GM10847 (cell line): Measurements from ENCODE around the gene PSD.

Experiments
- POLR2A ChIP-seq: IDR thresholded peaks from 2 replicates; pipeline ENCODE4 v1.6.1; 2011; ENCODE audit not compliant: insufficient read length; ENCODE audit errors: extremely low read depth

The PSD gene

DNA sequence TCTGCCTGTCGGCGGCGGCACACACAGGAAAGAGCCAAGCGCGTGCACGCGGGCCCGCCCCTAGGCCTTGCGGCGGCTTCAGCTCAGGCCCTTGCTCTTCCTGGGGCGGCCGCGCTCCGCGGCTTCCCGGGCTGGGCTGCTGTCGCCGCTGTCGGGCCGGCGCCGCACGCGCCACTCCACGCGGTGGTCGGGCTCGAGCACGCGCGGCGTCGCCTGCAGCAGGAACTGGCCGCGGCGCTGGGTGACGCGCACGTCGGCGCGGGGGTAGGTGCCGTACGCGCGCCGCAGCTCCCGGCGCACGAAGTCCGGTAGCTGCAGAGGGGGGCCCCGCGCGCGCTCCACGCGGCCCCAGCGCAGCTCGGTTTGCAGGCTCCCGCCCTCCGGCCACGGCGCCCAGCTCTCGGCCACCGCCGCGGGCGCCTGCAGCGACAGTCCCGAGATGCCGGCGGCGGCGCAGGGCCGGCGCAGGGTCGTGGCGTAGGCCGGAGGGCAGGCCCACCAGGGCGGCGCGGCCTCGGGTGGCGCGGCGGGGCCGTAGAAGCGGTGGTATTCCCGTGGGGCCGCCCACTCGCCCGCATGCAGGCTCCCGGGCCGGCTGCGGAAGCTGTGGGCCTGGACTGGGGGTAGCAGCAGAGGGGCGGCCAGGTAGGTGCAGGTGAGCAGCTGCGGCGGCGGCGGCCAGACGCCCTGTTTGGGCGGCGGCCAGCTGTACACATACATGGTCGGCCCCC lies 32.0 kb upstream of the PSD start:
- TF ChIP-seq POLR2A = peak; percentile 54

DNA sequence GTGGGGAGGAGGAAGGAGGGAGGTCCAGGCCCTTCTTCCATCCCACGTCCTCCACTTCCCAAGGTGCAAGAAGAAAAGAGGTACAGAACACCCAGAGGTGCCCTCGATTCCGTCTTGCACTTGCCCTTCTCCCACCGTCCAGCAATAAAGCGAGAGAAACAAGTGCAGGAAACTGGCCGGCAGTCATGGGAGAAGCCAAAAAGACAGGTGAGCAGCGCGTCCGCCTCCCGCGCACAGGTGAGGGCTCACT lies 31.5 kb upstream of the PSD start:
- no peak for TF ChIP-seq POLR2A

DNA sequence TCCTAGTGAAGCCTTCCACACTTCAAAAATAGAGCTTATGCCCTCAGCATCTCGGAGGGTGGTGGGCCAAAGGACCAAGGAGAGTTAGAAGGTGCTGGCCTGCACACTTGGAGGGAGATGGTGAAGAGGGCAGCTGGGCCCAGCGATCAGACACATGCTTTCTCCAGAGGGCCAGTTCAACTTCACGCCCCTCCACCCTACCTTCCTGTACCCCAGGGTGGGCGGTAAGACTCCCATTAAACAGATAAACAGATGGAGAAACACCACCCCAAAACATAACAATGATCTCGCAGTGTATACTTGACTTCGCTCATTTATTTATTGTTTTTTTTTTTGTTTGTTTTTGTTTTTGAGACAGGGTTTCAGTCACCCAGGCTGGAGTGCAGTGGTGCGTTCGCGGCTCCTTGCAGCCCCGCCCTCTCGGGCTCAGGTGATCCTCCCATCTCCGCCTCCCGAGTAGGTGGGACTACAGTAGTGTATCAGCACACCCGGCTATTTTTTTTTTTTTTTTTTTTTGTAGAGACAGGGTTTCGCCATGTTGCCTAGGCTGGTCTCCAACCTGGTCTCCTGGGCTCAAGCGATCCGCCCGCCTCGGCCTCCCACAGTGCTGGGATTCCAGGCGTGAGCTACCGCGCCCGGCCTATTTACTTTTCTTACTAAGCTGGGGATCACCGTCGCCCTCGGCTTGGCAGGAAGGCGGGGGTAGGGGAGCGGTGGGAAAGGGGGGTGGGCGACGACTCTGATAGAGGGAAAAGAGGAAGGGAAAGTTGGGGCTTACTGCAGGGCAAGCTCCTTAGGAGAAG lies 30.9 kb upstream of the PSD start:
- TF ChIP-seq POLR2A = no peak

DNA sequence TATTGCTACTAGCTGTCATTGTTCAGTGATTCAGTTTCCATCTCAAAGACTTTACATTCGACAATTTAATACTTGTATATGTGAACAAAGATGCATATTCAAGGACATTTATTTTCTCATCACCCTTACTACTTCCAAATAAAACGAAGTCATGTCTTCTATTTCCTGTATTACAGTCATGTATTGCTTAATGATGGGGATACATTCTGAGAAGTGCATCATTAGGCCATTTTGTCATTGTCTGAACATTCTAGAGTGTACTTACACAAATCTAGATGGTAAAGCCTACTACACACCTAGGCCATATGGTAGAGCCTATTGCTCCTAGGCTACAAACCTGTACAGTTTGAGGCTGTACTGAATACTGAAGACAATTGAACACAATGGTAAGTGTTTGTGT lies 26.3 kb upstream of the PSD start:
- TF ChIP-seq POLR2A = no peak

DNA sequence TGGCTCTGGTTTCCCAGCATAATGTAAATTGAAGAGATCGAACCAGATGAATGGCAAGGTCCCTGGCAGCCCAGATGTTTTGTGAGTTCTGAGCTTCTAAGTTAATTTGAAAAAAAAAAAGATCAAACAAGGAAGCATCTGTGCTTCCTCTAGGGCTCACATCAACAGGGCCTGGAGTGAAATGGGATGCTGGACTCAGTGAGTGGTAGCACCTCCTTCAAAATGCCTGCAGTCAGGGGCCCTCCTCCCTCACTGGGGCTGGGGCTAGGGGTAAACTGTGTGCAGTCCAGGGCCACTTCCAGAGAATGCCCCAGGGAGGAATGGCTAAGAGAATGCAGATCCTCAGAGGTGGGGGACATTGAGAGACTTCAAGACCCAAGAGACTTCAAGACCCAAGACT lies 19.8 kb upstream of the PSD start:
- TF ChIP-seq POLR2A = no peak

DNA sequence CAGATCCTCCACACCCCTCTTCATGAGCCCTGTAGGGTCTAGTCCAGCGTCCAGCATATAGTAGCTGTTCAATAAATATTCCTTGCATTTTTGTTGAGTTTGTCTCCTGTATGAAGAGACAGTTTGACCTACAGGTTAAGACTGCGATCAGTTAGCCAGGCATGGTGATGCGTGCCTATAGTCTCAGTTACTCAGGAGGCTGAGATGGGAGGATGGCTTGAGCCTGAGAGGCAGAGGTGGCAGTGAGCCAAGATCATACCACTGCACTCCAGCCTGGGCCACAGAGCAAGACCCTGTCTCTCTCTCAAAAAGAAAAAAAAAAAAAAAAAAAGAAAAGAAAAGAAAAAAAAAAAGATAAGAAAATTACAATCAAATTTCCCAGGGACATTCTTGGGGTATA lies 18.9 kb upstream of the PSD start:
- no peak for TF ChIP-seq POLR2A

DNA sequence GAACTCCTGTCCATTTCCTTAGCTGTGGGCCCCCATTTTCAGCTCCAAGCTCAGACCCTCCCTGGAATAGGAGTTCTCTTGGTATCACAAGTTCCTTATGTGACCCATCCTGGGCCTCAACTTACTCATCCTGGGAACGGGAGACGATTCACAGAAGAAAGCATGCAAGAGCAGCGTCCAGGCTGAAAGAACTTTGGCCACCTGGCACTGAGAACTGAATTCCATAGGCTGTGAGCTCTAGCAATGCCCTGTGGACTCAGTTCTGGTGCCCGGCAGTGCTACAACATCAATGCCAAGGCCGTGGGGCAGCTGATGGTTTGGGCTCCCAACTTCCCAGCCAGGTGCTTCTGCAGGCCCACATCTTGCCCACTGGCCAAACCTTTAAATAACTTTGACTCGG lies 17.7 kb upstream of the PSD start:
- TF ChIP-seq POLR2A = no peak

DNA sequence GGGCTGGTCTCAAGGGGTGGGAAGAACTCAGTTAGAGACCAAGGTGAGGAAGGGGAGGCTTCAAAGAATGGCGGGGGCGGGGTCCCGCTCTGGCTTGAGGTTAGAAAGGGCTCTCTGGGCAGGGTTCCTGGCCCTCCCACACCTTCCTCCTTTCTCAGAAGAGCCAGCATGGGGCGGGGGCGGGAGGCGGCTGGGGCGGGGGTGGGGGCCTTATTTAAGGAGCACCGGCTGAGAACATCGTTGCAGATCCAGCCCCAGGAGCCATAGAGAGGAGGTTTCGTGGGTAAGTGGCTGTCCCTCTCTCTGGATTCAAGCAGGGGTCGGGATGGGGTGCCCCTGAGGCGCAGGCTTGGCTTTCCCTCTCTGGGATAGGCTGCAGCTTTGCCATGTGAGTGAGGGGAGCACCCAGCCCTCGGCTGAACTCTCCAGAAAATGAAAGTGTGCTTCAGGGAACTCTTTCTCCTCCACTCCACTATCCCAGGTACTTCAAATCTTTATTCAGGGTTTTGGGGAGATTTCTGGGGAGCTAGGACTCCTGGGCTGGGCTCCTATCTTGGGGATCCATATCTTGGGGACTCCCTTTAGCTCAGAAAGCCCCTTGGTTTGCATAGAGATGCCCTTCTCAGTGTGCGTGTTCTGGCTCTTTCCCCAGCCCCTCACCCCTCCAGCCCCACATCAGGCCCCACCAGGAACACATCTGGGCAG lies 17.1 kb upstream of the PSD start:
- peak; percentile 21 for TF ChIP-seq POLR2A

DNA sequence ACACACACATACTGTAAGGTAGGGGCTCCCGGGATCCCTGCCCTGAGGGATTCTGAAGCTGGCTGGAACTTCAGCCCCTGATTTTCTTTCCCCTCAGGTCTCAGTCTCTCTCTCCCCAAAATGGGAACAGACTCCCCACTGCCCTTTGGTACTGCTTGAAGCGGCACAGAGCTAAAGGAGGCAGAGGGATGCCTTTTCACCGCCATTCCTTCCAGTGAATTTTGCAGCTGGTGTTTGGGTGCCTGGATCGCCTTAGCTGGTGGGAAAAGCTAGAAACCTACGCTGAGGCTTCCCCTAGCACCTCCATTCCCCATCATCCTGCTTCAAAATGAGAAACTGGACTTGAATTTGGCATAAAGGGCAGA lies 16.5 kb upstream of the PSD start:
- no peak for TF ChIP-seq POLR2A

DNA sequence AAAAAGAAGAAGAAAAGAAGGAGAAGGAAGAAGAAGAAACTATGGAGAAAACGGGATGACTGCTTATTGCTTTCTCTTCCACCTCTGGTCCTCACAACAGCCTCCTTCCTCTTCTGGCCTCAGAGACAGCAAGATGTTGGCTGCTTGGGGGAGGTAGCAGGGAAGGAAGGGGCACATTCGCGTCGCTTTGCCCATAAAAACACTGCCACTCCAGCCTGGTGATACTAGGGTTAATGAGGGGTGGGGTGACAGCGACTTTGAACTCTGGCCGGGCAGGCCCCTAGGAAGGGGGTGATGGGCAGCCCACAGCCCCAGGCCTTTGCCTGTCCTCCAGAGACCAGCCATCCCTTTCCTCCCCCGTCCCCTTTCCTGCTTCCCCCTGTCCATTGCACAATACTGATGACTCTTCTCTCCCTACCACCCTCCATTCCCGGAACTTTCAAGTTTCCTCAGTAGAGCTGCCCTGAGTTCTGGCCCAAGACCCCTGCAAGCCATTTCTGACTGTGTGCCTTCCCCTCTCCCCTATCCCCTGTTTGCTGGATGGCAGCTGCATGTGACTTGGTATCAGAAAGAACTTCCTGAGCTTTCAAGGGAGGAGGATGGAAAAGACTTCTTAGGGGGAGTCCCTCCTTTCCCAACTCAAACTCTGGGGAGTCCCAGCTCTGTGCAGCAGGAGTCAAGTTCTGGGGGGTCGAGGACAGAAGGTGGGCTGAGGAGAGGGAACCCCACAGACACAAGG lies 16.0 kb upstream of the PSD start:
- TF ChIP-seq POLR2A = no peak

DNA sequence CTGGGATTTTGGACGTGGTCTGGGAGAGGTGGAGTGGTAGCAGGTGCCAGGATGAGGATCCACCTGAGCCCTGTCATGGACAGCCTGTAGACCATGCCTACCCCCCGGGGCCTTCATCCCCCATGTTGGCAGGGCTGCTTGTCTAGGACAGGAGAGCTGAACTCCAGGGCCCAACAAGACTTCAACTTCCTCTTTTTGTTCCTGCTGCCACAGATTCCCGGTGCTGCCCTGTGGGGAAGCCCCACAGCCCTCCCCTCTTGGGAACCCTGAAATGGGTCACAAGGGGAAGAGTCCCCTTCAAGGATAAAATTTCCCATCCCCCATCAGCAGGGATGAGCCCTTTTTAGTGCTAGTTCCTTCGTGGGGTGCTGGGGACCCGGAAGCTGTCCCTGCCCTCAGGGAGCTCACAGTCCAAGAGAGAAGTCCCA lies 15.0 kb upstream of the PSD start:
- no peak for TF ChIP-seq POLR2A

DNA sequence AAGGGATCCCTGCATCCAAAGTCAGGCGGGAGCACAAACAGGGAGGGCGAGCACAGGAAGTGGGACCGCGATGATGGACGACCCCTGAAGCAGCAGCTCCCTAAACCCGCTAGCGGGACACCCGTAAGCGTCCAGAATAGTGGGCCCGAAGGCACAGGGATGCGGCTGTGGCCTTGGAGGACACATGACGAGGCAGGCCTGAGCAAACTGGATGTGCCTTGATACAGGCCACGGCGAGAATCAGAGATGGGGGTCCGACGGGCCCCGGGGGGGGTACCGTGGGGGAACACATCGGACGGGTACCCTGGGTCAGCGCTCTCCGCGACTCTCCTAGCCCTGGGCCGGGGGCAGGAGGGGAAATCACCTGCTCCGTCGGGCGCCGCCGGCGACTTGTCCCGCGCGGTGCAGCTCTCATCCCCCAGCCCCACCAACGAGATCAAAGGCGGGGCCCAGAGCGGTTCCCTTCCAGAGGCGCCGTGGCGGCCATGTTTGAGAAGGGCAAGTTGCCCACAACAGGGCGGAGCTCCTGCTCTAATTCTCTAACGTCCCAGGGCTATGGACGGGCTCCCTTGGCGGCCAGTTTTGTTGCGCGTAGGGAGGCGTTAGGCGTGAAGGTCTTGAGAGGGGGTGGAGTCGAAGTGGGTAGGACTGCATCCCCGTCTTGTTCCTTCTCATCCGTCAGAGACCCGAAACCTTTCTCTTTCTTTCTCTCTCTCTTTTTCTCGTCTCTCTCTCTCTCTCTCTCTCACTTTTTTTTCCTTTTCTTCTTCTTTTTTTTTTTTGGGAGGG lies 13.8 kb upstream of the PSD start, which contains the start of gene CUEDC2:
Gene CUEDC2 (minus strand): TSS at position 413 of the 789 bp plus-strand sequence. CDS start 7,386 bp downstream, outside the sequence.
- TF ChIP-seq POLR2A = peak; percentile 69

DNA sequence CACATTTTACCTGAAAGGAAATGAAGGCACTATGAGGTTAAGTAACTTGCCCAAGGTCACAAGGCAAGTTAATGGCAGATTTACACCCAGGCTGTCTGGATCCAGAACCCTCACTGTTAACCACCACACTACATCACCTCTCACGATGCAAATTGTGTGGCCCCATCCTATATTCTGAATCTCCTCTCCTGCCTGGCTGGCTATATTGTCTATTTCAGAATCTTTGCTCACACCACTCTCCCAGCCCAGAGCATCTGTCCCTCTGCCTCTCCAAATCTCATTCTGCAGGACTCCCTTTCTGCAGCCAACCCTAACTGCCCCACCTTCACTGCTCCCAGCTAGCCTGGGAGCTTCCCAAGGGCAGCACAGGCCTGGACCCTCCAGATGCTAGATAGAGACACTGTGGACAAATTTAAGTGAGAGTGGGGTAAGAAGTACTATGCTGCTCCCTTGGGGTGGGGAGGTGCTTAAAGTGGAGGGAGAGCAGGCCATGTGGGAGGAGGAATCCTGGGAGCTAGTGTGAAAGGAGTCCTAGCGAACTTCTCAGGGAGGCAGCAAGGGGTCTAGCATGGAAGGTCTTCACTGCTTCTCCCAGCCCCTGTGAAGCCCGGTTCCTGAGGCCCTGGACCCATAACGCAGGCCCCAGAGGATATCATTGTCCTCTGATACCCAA lies 13.0 kb upstream of the PSD start:
- TF ChIP-seq POLR2A = no peak

DNA sequence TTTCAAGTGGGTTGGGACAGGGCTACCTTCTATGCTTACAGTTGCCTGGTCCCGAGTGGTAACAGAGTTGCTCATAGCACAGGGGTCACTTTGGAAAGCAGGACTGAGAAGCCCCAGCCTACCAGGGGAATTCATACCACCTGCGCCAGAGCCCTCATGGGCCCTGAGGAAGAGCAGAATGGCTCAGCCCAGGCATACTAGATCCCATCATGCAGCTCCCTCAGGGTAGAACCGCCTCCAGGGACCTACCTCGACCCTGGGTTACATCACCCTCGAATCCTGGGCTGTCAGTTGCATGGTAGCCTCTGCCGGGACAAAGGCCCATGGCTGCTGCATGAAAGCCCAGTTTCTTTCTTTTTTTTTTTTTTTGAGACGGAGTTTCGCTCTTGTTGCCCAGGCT lies 10.9 kb upstream of the PSD start:
- TF ChIP-seq POLR2A = no peak

DNA sequence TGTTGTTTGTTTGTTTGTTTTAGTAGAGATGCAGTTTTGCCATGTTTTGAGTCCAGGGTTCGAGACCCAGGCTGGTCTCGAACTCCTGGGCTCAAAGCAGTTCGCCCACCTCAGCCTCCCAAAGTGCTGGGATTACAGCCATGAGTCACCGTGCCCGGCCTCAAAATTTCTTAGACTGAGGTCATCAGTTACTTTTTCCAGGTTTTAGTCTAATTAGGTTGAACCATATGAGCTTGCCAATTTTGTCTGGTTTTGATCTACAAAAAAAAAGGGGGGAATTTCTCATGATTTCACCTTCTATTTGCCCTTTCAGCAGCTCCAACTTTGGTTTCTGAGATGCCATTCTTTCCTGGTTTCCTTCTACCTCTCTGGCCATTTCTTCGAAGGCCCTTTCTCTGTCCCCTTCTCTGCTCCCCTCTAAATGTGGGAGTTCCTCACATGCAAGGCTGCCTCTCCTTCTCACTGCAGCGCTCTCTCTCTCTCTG lies 8.3 kb upstream of the PSD start:
- no peak for TF ChIP-seq POLR2A

DNA sequence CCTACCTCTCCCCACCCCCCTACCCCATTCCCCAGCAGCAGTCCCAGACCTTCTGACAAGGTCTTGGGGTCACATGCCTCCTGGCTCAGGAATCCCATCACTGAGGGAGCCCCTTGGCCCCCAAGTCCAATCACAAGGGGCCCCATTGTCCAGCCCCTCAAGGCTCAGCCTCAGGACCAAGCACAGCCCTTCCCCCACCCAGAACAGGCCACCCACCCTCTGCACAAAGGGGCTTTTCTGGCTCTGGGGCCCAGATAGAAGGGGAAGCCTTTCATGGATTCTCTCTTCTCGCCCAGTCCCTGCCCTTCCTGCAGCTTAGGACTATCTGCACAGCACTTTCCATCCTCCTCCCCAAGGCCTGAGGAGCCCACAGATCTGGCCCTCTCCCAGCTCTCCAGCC lies 6.9 kb upstream of the PSD start:
- no peak for TF ChIP-seq POLR2A
